22Rv1 (cell line): Measurements from ENCODE around the gene GNL1.

Source experiments
- ZFX ChIP-seq: fragments of 450-650 bp; IDR thresholded peaks from 2 replicates; pipeline ENCODE4 v1.6.1; 2017; ENCODE audit warnings: antibody characterized with exemption, borderline replicate concordance
- TF ChIP-seq, protein P1 (sequence below): fragments of 450-650 bp; IDR thresholded peaks from 2 replicates; pipeline ENCODE4 v1.5.1; 2017; ENCODE audit warnings: mild to moderate bottlenecking

DNA sequence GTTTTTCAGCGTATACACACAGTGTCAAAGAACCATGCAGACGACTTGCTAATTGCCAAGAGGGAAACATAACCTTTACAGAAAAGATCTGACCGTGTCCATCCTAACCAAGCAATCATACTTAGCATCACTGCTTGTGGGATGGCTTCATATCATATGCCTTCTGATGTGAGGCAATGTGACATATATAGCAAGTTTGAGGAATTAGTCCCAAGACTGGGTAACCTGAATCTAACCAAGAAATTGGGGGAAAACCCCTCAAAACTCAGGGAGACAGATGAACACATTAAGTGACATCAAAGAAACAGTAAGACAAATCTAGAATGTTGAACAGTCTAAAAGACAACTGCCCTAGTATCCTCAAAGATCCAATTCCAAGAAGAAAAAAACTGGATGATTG, 18.4 kb downstream of the GNL1 start:
- TF ChIP-seq, protein P1, sequence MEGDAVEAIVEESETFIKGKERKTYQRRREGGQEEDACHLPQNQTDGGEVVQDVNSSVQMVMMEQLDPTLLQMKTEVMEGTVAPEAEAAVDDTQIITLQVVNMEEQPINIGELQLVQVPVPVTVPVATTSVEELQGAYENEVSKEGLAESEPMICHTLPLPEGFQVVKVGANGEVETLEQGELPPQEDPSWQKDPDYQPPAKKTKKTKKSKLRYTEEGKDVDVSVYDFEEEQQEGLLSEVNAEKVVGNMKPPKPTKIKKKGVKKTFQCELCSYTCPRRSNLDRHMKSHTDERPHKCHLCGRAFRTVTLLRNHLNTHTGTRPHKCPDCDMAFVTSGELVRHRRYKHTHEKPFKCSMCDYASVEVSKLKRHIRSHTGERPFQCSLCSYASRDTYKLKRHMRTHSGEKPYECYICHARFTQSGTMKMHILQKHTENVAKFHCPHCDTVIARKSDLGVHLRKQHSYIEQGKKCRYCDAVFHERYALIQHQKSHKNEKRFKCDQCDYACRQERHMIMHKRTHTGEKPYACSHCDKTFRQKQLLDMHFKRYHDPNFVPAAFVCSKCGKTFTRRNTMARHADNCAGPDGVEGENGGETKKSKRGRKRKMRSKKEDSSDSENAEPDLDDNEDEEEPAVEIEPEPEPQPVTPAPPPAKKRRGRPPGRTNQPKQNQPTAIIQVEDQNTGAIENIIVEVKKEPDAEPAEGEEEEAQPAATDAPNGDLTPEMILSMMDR: no peak
- no peak for TF ChIP-seq ZFX
